HUDEP-2 (cell line): Measurements from ENCODE around the gene B9D1.

Source experiments
- DNase-seq, 76 experiments: peaks; one replicate each; lab custom pipeline; 2025; ENCODE audit not compliant: unreplicated experiment in 76 of 76; lab: John Stamatoyannopoulos, UW

B9D1 gene

GRCh38 chr17:19308398-19308797 lies 54.1 kb downstream of the B9D1 start:
- no peak for DNase-seq

- DNase-seq, result no peak
These were observed 55.0 kb downstream of the B9D1 start for GRCh38 chr17:19307521-19307920.

- DNase-seq, result no peak
These were observed 56.1 kb downstream of the B9D1 start for GRCh38 chr17:19306160-19307111.

- DNase-seq, result no peak
These were observed 56.8 kb downstream of the B9D1 start for GRCh38 chr17:19305761-19306159.

- no peak for DNase-seq
These were observed 57.3 kb downstream of the B9D1 start for GRCh38 chr17:19305256-19305655.

- DNase-seq, result no peak
These were observed 57.8 kb downstream of the B9D1 start for GRCh38 chr17:19304751-19305150.

GRCh38 chr17:19304209-19304608 lies 58.3 kb downstream of the B9D1 start:
- DNase-seq, result no peak

- no peak for DNase-seq
These were observed 59.2 kb downstream of the B9D1 start for GRCh38 chr17:19303367-19303776.

GRCh38 chr17:19302791-19303331 lies 59.7 kb downstream of the B9D1 start:
- no peak for DNase-seq

- no peak for DNase-seq
These were observed 60.5 kb downstream of the B9D1 start for GRCh38 chr17:19301973-19302372.

- no peak for DNase-seq
These were observed 61.1 kb downstream of the B9D1 start for GRCh38 chr17:19301274-19301951.

GRCh38 chr17:19299866-19300265 lies 62.7 kb downstream of the B9D1 start:
- DNase-seq, result no peak

- no peak for DNase-seq
These were observed 63.2 kb downstream of the B9D1 start for GRCh38 chr17:19299214-19299747.

- no peak for DNase-seq
These were observed 63.8 kb downstream of the B9D1 start for GRCh38 chr17:19298569-19299213.

GRCh38 chr17:19296786-19297778 lies 65.4 kb downstream of the B9D1 start:
- no peak for DNase-seq

- DNase-seq, result no peak
These were observed 66.9 kb downstream of the B9D1 start for GRCh38 chr17:19295473-19296135.

- no peak for DNase-seq
These were observed 68.1 kb downstream of the B9D1 start for GRCh38 chr17:19294443-19294842.
